Measurements from ENCODE around the gene FAM181A.

DNA sequence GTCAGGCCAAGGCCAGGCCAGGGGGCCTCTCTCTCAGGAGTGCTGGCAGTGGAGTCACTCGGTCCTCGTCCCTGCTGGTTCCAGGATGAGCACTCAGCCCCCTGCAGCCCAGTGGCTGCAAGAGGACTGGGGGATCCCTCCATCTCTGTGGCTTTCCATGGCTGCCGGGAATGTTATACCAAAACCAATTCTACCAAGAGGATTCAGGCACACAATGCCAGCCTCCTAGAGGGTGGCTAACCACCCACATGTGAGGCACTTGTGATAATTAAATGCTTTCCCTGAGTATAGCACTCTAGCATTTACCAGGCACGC is 27.3 kb downstream of the FAM181A start:
- no peak for TF ChIP-seq POLR2A (IDR thresholded peaks at IDR 0.05)
- TF ChIP-seq, protein P1, sequence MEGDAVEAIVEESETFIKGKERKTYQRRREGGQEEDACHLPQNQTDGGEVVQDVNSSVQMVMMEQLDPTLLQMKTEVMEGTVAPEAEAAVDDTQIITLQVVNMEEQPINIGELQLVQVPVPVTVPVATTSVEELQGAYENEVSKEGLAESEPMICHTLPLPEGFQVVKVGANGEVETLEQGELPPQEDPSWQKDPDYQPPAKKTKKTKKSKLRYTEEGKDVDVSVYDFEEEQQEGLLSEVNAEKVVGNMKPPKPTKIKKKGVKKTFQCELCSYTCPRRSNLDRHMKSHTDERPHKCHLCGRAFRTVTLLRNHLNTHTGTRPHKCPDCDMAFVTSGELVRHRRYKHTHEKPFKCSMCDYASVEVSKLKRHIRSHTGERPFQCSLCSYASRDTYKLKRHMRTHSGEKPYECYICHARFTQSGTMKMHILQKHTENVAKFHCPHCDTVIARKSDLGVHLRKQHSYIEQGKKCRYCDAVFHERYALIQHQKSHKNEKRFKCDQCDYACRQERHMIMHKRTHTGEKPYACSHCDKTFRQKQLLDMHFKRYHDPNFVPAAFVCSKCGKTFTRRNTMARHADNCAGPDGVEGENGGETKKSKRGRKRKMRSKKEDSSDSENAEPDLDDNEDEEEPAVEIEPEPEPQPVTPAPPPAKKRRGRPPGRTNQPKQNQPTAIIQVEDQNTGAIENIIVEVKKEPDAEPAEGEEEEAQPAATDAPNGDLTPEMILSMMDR (IDR thresholded peaks at IDR 0.05): no peak

All from stomach (tissue), 4 donors.